PFSK-1 (cell line): Measurements from ENCODE around the gene GDPD5. TPM values are rescaled to one million over a fixed set of nuclear protein-coding genes. Genes with fewer than 3 reads are reported as not detected.

Source experiments
- FOXP2 ChIP-seq: optimal IDR thresholded peaks from 2 replicates; pipeline ENCODE3; 2011; ENCODE audit warnings: borderline replicate concordance, control low read depth, inconsistent platforms; ENCODE audit not compliant: insufficient read depth; ENCODE audit errors: extremely low read length, extremely low read depth
- POLR2AphosphoS5 ChIP-seq: IDR thresholded peaks from 2 replicates; pipeline ENCODE4 v1.6.1; 2012; ENCODE audit warnings: low read depth, mild to moderate bottlenecking, control low read depth, low read length, moderate library complexity
- SIN3A ChIP-seq: IDR thresholded peaks from 2 replicates; pipeline ENCODE4 v1.6.1; 2012; ENCODE audit warnings: mild to moderate bottlenecking, low read length, moderate library complexity, borderline replicate concordance; ENCODE audit not compliant: insufficient read depth
- TAF1 ChIP-seq: IDR thresholded peaks from 2 replicates; pipeline ENCODE4 v1.6.1; 2012; ENCODE audit warnings: low read length, control low read depth, borderline replicate concordance; ENCODE audit not compliant: insufficient read depth
- polyA plus RNA-seq: library from polyadenylated mRNA; unstranded; fragments of >200 nt; gene quantifications from one replicate; pipeline ENCODE4 v1.2.1, GENCODE V29; 2012; ENCODE audit warnings: low read depth, missing spikeins; ENCODE audit not compliant: insufficient read length
- TF ChIP-seq, protein P1 (sequence below), 2 experiments: IDR thresholded peaks; 2 replicates each; pipeline versions ENCODE4 v1.6.1 to v1.8.0; 2011 to 2012; ENCODE audit warnings: low read depth in 2 of 2, low read length in 2 of 2, control low read depth in 1 of 2, inconsistent platforms in 1 of 2, mild to moderate bottlenecking in 1 of 2, moderate library complexity in 1 of 2; ENCODE audit not compliant: insufficient read depth in 1 of 2

The GDPD5 gene, protein sequence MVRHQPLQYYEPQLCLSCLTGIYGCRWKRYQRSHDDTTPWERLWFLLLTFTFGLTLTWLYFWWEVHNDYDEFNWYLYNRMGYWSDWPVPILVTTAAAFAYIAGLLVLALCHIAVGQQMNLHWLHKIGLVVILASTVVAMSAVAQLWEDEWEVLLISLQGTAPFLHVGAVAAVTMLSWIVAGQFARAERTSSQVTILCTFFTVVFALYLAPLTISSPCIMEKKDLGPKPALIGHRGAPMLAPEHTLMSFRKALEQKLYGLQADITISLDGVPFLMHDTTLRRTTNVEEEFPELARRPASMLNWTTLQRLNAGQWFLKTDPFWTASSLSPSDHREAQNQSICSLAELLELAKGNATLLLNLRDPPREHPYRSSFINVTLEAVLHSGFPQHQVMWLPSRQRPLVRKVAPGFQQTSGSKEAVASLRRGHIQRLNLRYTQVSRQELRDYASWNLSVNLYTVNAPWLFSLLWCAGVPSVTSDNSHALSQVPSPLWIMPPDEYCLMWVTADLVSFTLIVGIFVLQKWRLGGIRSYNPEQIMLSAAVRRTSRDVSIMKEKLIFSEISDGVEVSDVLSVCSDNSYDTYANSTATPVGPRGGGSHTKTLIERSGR
- polyA plus RNA-seq, result 29.0 TPM

DNA sequence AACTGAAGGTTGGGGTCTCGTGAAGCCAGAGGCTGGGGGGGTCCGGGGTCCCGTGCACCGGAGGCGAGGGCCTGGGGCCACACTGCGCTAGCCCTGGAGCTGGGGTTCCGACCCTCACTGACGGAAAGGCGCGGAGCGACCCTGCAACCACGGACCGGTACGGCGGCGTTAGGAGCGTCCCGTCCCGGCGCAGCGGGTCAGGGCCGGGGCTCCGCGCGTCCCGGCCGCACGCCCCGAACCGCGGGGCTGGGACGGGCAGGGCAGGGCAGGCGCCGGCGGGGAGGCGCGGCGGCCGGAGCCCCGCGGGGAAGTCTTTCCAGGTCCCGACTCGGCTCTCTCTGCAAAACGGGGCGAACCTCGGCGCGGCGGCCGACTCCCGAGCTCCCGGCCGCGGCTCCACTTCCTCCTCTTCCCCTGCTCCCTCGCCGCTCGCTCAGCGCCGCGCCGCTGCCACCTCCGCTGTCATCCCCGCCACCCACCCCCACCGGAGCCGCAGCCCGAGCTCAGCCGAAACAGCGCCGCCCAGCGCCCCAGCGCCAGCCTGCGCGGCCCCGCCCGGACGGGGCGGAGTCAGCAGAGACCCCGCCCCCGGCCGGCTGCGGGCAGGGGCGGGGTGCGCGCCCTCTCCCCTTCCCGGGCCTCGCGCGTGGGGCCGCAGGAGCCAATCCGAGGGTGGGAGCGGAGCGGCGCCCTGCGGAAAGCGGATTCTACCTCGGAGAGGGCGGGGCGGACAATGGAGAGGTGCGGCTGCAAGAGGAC, at the start of gene GDPD5:
Gene GDPD5, minus strand, starts transcription at position 509 of the 759 bp plus-strand sequence. CDS start 48,206 bp downstream, outside the sequence.
- TF ChIP-seq, protein P1, sequence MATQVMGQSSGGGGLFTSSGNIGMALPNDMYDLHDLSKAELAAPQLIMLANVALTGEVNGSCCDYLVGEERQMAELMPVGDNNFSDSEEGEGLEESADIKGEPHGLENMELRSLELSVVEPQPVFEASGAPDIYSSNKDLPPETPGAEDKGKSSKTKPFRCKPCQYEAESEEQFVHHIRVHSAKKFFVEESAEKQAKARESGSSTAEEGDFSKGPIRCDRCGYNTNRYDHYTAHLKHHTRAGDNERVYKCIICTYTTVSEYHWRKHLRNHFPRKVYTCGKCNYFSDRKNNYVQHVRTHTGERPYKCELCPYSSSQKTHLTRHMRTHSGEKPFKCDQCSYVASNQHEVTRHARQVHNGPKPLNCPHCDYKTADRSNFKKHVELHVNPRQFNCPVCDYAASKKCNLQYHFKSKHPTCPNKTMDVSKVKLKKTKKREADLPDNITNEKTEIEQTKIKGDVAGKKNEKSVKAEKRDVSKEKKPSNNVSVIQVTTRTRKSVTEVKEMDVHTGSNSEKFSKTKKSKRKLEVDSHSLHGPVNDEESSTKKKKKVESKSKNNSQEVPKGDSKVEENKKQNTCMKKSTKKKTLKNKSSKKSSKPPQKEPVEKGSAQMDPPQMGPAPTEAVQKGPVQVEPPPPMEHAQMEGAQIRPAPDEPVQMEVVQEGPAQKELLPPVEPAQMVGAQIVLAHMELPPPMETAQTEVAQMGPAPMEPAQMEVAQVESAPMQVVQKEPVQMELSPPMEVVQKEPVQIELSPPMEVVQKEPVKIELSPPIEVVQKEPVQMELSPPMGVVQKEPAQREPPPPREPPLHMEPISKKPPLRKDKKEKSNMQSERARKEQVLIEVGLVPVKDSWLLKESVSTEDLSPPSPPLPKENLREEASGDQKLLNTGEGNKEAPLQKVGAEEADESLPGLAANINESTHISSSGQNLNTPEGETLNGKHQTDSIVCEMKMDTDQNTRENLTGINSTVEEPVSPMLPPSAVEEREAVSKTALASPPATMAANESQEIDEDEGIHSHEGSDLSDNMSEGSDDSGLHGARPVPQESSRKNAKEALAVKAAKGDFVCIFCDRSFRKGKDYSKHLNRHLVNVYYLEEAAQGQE (IDR thresholded peaks at IDR 0.05; ENCODE audit: insufficient read depth in 1 of 2, low read depth in 2 of 2, low read length in 2 of 2), result no peak
- TF ChIP-seq FOXP2 (peak; percentile 77), TAF1 (peak; percentile 57; the same call in 1 of the 2 replicates), POLR2AphosphoS5 (no peak; the same call in 1 of the 2 replicates), SIN3A (no peak; the same call in 1 of the 2 replicates)

DNA sequence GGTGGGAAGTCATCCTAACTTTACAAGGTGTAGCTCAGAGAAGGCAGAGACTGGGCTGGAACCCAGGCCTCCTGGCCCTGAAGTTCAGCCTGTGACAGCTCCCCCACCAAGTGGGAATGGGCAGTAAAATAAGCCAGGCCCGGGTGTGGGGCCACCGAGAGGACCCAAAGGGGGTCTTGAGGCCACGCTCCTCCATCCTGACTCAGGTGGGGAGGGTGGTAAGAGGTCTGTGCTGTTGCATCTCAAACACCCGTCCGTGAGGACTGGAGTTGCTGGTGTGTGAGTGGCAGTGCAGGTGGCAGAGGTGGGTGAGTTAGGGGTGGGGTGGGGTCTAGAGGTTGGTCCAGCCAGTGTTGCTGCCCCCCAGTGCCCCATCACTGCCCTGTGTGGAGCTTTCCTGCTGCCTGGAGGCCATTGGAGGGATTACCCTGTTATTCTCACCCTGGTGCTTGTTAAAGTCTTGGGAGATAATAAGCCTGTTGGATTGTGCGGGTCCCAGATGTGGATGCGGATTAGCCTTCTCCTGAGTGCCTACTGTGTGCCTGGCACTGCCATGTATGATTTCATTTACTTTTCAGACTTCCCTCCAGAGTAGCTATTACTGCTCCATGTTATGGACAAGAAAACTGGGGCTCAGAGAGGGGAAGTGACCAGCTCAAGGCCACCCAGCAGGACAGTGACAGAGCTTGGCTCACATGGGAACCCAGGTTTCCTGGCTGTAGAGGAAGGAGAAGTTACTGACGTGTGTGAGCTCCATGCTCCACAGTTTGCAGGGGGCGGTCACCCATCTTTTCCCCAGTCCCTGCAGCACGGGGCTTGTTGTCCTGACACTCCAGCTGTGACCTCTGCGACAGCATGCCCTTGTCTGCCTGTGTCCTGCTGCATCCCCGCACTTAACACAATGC, 49.2 kb upstream of the GDPD5 start:
- TF ChIP-seq POLR2AphosphoS5 (peak; percentile 39), SIN3A (no peak), TAF1 (no peak)
- TF ChIP-seq, protein P1 (IDR thresholded peaks at IDR 0.05; ENCODE audit: insufficient read depth in 1 of 2, low read depth in 2 of 2, low read length in 2 of 2), result no peak

DNA sequence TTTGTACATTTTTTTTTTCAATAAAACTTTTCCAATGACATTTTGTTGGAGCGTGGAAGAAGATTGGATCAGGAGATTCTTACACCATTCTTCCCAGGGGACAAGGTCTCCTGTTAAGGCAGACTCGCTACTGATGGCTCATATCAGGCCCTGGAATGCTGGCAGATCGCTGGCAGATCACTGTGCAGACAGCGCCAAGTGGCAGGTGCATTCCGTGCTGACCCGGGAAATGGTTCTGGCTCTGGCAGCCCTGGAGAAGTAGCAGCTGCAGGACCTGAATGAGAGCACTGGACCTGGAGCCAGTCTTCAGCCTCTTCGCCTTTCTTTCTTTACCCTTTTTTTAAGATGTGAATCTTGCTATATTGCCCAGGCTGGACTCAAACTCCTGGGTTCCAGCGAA, 47.0 kb upstream of the GDPD5 start:
- no peak for TF ChIP-seq SIN3A
- TF ChIP-seq, protein P1 (IDR thresholded peaks at IDR 0.05; ENCODE audit: insufficient read depth in 1 of 2, low read depth in 2 of 2, low read length in 2 of 2), result no peak
- no peak for TF ChIP-seq TAF1
- 0 out of 2 replicates have a peak, but pooled peaks have one; percentile 37 for TF ChIP-seq POLR2AphosphoS5
- no peak for TF ChIP-seq FOXP2

DNA sequence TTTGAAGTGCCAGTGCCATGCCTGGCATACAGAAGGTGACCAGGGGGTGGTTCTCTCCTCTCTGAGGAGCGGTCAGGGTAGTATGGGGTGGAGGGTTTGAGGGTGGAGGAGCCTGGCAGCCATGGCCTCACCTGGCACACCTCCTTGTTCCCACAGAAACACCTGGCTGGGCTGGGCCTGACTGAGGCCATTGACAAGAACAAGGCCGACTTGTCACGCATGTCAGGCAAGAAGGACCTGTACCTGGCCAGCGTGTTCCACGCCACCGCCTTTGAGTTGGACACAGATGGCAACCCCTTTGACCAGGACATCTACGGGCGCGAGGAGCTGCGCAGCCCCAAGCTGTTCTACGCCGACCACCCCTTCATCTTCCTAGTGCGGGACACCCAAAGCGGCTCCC, 45.9 kb upstream of the GDPD5 start:
- TF ChIP-seq, protein P1 (IDR thresholded peaks at IDR 0.05; ENCODE audit: insufficient read depth in 1 of 2, low read depth in 2 of 2, low read length in 2 of 2), result no peak
- no peak for TF ChIP-seq POLR2AphosphoS5
